ENCODE results near the gene EXOC4.

EXOC4 gene

GRCh38 chr7:133481676-133482075 is 228.8 kb downstream of the EXOC4 start:
- in situ Hi-C loops (cut with HindIII; ENCODE audit: low sequenced_read_pairs), result no loop called here

GRCh38 chr7:133482599-133482998 is 229.7 kb downstream of the EXOC4 start:
- in situ Hi-C loops (cut with HindIII; ENCODE audit: low sequenced_read_pairs), result no loop called here

- in situ Hi-C loops (cut with HindIII; ENCODE audit: low sequenced_read_pairs), result no loop called here
These were observed 231.2 kb downstream of the EXOC4 start for GRCh38 chr7:133484086-133484485.

- in situ Hi-C loops (cut with HindIII; ENCODE audit: low sequenced_read_pairs), result no loop called here
These were observed 237.0 kb downstream of the EXOC4 start for GRCh38 chr7:133489906-133490305.

- in situ Hi-C loops (cut with HindIII; ENCODE audit: low sequenced_read_pairs), result no loop called here
These were observed 238.4 kb downstream of the EXOC4 start for GRCh38 chr7:133491201-133491691.

- in situ Hi-C loops (cut with HindIII; ENCODE audit: low sequenced_read_pairs), result no loop called here
These were observed 239.2 kb downstream of the EXOC4 start for GRCh38 chr7:133491846-133492652.

- in situ Hi-C loops (cut with HindIII; ENCODE audit: low sequenced_read_pairs), result no loop called here
These were observed 244.2 kb downstream of the EXOC4 start for GRCh38 chr7:133497061-133497460.

GRCh38 chr7:133501771-133502170 is 248.9 kb downstream of the EXOC4 start:
- in situ Hi-C loops (cut with HindIII; ENCODE audit: low sequenced_read_pairs), result no loop called here

GRCh38 chr7:133502498-133502897 is 249.6 kb downstream of the EXOC4 start:
- in situ Hi-C loops (cut with HindIII; ENCODE audit: low sequenced_read_pairs), result no loop called here

GRCh38 chr7:133502972-133503371 is 250.1 kb downstream of the EXOC4 start:
- in situ Hi-C loops (cut with HindIII; ENCODE audit: low sequenced_read_pairs), result no loop called here

- in situ Hi-C loops (cut with HindIII; ENCODE audit: low sequenced_read_pairs), result no loop called here
These were observed 251.9 kb downstream of the EXOC4 start for GRCh38 chr7:133504825-133505224.

GRCh38 chr7:133509822-133510221 is 256.9 kb downstream of the EXOC4 start:
- in situ Hi-C loops (cut with HindIII; ENCODE audit: low sequenced_read_pairs), result no loop called here

- in situ Hi-C loops (cut with HindIII; ENCODE audit: low sequenced_read_pairs), result no loop called here
These were observed 257.6 kb downstream of the EXOC4 start for GRCh38 chr7:133510326-133511055.

GRCh38 chr7:133511252-133511651 is 258.4 kb downstream of the EXOC4 start:
- in situ Hi-C loops (cut with HindIII; ENCODE audit: low sequenced_read_pairs), result no loop called here

- in situ Hi-C loops (cut with HindIII; ENCODE audit: low sequenced_read_pairs), result no loop called here
These were observed 258.8 kb downstream of the EXOC4 start for GRCh38 chr7:133511708-133512107.

GRCh38 chr7:133512560-133512959 is 259.7 kb downstream of the EXOC4 start:
- in situ Hi-C loops (cut with HindIII; ENCODE audit: low sequenced_read_pairs), result no loop called here

- in situ Hi-C loops (cut with HindIII; ENCODE audit: low sequenced_read_pairs), result no loop called here
These were observed 260.7 kb downstream of the EXOC4 start for GRCh38 chr7:133513608-133514007.

- in situ Hi-C loops (cut with HindIII; ENCODE audit: low sequenced_read_pairs), result no loop called here
These were observed 261.7 kb downstream of the EXOC4 start for GRCh38 chr7:133514551-133514950.

GRCh38 chr7:133517766-133518165 is 264.9 kb downstream of the EXOC4 start:
- in situ Hi-C loops (cut with HindIII; ENCODE audit: low sequenced_read_pairs), result no loop called here

- in situ Hi-C loops (cut with HindIII; ENCODE audit: low sequenced_read_pairs), result no loop called here
These were observed 265.8 kb downstream of the EXOC4 start for GRCh38 chr7:133518718-133519117.

- in situ Hi-C loops (cut with HindIII; ENCODE audit: low sequenced_read_pairs), result no loop called here
These were observed 267.4 kb downstream of the EXOC4 start for GRCh38 chr7:133520248-133520647.

- in situ Hi-C loops (cut with HindIII; ENCODE audit: low sequenced_read_pairs), result no loop called here
These were observed 269.6 kb downstream of the EXOC4 start for GRCh38 chr7:133522501-133522900.

All from endothelial cell of hepatic sinusoid (primary cell).